ENCODE measurements around the gene PALLD. TPM values are rescaled to one million over a fixed set of nuclear protein-coding genes. Genes with fewer than 3 reads are reported as not detected.

Gene PALLD
- polyA plus RNA-seq, 1 donor (not counting 4 experiments of a cell fraction or from before 2014, with no cell fraction given), result 136 TPM

DNA sequence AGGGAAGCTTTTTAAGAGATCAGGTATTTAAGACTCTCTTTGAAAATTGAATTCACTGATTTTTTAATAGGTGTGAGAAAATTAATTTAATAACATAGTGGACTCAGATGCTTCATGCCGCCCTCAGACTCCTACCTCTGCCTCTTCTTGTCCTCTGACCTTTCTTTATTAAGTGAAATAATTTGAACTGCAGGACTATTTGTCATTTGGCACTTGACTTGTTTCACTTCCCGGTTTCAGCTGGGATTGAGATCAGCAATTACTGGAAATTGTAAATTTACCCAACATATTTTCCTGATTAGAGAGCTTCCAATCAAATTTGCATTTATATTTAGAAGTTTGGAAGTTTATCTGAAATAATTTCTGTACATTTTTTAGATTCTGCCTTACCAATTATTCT lies 396.4 kb downstream of the PALLD start:
- Histone ChIP-seq H3K27me3 (ENCODE audit: control insufficient read depth, extremely low read depth, insufficient read depth, low read length) (no peaks in the 10 kb centered on the region), H3K4me2 (ENCODE audit: control insufficient read depth, extremely low read depth, insufficient read depth, low read depth, low read length) (no peak overlapping the region), H3K9me3 (ENCODE audit: control insufficient read depth, low read depth, low read length) (no peaks in the 10 kb centered on the region), H4K20me1 (ENCODE audit: control insufficient read depth, extremely low read depth, insufficient read depth, low read length) (no peaks in the 10 kb centered on the region), H3K27ac (ENCODE audit: control insufficient read depth, insufficient read depth, low read length) (no peak overlapping the region), H3K79me2 (ENCODE audit: control insufficient read depth, insufficient read depth, low read length) (peaks cover 19% of the 10 kb centered on the region), H3K4me3 (ENCODE audit: control insufficient read depth in 2 of 3, extremely low read depth in 1 of 3, insufficient read depth in 2 of 3, low read depth in 1 of 3, low read length in 3 of 3) (no peak overlapping the region), H3K36me3 (ENCODE audit: control insufficient read depth in 2 of 2, extremely low read depth in 1 of 2, insufficient read depth in 2 of 2, low read length in 2 of 2) (peaks cover 36 to 50% of the 10 kb centered on the region in 2 experiments), H3K4me1 (ENCODE audit: control insufficient read depth, extremely low read depth, insufficient read depth, low read length) (no peaks in the 10 kb centered on the region), H3K9ac (ENCODE audit: control insufficient read depth, extremely low read depth, insufficient read depth, low read length) (no peak overlapping the region), H2AFZ (ENCODE audit: control insufficient read depth, low read length) (no peak overlapping the region), H3K9me1 (ENCODE audit: control insufficient read depth, extremely low read depth, insufficient read depth, low read length) (peaks cover 2% of the 10 kb centered on the region)
- TF ChIP-seq, protein P1, sequence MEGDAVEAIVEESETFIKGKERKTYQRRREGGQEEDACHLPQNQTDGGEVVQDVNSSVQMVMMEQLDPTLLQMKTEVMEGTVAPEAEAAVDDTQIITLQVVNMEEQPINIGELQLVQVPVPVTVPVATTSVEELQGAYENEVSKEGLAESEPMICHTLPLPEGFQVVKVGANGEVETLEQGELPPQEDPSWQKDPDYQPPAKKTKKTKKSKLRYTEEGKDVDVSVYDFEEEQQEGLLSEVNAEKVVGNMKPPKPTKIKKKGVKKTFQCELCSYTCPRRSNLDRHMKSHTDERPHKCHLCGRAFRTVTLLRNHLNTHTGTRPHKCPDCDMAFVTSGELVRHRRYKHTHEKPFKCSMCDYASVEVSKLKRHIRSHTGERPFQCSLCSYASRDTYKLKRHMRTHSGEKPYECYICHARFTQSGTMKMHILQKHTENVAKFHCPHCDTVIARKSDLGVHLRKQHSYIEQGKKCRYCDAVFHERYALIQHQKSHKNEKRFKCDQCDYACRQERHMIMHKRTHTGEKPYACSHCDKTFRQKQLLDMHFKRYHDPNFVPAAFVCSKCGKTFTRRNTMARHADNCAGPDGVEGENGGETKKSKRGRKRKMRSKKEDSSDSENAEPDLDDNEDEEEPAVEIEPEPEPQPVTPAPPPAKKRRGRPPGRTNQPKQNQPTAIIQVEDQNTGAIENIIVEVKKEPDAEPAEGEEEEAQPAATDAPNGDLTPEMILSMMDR (optimal IDR thresholded peaks at IDR 0.05 in 1 of 3, IDR thresholded peaks at IDR 0.05 in 1 of 3, conservative IDR thresholded peaks at IDR 0.05 in 1 of 3; ENCODE audit: extremely low read depth in 1 of 3, insufficient read depth in 2 of 3, low read length in 3 of 3), result no peak
- no peak for TF ChIP-seq EZH2 (IDR thresholded peaks at IDR 0.05; ENCODE audit: low read length)
- dilution Hi-C loops (cut with MboI; ENCODE audit: extremely low pct_ligation_motif_present, low sequenced_read_pairs), result no loop called here
- no peak for FAIRE-seq
- no peak for DNase-seq (ENCODE audit: low read depth, low spot score)

DNA sequence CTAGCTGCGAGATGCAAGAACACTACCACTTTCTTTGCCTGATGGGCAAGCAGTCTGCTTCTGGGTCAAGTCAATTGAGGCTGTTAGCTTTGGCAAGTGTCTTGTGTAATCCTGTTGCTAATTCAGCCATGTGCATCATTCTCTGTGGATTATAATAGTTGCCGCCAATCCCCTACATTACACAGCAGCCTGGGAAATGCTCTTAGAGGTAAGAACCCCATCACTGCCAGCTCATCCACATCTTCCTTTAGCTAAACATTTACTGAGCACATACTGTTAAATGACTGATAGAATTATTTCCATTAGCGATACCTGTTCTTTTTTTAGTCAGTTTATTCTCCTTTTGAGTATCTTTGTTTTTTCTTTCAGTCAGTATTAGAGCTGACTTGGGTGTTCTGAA lies 397.0 kb downstream of the PALLD start:
- Histone ChIP-seq H3K27ac (ENCODE audit: control insufficient read depth, insufficient read depth, low read length) (no peak overlapping the region), H3K4me3 (ENCODE audit: control insufficient read depth in 2 of 3, extremely low read depth in 1 of 3, insufficient read depth in 2 of 3, low read depth in 1 of 3, low read length in 3 of 3) (no peak overlapping the region), H3K9ac (ENCODE audit: control insufficient read depth, extremely low read depth, insufficient read depth, low read length) (no peak overlapping the region), H3K4me1 (ENCODE audit: control insufficient read depth, extremely low read depth, insufficient read depth, low read length) (no peaks in the 10 kb centered on the region), H3K4me2 (ENCODE audit: control insufficient read depth, extremely low read depth, insufficient read depth, low read depth, low read length) (no peak overlapping the region), H3K9me1 (ENCODE audit: control insufficient read depth, extremely low read depth, insufficient read depth, low read length) (peaks cover 2% of the 10 kb centered on the region), H4K20me1 (ENCODE audit: control insufficient read depth, extremely low read depth, insufficient read depth, low read length) (no peaks in the 10 kb centered on the region), H3K9me3 (ENCODE audit: control insufficient read depth, low read depth, low read length) (no peaks in the 10 kb centered on the region), H2AFZ (ENCODE audit: control insufficient read depth, low read length) (no peak overlapping the region), H3K79me2 (ENCODE audit: control insufficient read depth, insufficient read depth, low read length) (peaks cover 13% of the 10 kb centered on the region), H3K36me3 (ENCODE audit: control insufficient read depth in 2 of 2, extremely low read depth in 1 of 2, insufficient read depth in 2 of 2, low read length in 2 of 2) (peaks cover 39 to 51% of the 10 kb centered on the region in 2 experiments), H3K27me3 (ENCODE audit: control insufficient read depth, extremely low read depth, insufficient read depth, low read length) (no peaks in the 10 kb centered on the region)
- dilution Hi-C loops (cut with MboI; ENCODE audit: extremely low pct_ligation_motif_present, low sequenced_read_pairs), result no loop called here
- FAIRE-seq (no peak), DNase-seq (ENCODE audit: low read depth, low spot score) (no peak)
- TF ChIP-seq, protein P1 (optimal IDR thresholded peaks at IDR 0.05 in 1 of 3, IDR thresholded peaks at IDR 0.05 in 1 of 3, conservative IDR thresholded peaks at IDR 0.05 in 1 of 3; ENCODE audit: extremely low read depth in 1 of 3, insufficient read depth in 2 of 3, low read length in 3 of 3), result no peak
- no peak for TF ChIP-seq EZH2 (IDR thresholded peaks at IDR 0.05; ENCODE audit: low read length)

All from keratinocyte (primary cell).